HL-60/S4 treated with retinoic acid at 250 ng/mL for 4 days and 3 days (cell line): ENCODE measurements around the gene TMEM14A.
"Not testable (repeated sequence)": the region's sequence is repeated elsewhere in the genome, so short reads cannot be mapped to it uniquely, and the experiment has no call there.

Experiments
- in situ Hi-C: fragments of 300-500 bp; cut with MboI; formaldehyde crosslinking; loops from 2 replicates; pipeline ENCODE4 v1.7.0; 2022; ENCODE audit warnings: low sequenced_read_pairs

The TMEM14A gene

DNA sequence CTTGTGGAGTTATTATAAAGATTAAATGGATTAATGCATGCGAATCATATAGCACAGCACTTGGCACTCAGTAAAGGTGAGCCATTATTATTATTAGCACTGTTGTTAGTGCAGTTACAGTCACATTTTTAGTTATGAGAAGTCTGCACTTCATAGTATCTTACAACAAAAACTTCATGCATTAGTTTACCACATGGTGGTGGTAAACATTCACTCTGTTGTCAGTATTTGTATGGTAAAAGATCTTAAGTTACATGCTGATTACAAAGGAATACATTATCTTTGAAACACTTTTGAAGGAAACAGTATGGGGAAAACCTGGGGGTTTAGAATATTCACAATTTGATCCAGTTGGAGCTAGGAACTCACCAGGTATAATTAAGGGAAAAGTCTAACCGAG lies 20.8 kb downstream of the TMEM14A start:
- in situ Hi-C loops = no loop called here

DNA sequence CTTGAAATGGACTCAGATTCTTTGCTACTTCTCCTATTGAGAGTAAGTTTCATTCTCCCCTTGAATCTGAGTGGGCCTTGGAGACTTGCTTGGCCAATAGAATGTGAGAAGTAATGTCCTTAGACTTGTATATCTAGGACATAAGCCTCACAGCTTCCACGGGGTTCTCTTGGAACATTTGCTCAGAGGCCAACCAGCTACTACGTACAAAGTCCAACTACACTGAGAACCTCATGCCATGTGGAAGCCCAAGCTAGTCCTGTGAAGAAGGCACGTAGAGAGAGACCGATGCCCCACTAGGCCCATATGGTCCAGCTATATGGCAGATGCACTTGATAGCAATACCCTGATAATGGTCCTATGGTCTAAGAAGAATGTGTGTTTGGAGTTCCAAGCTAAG lies 22.9 kb downstream of the TMEM14A start:
- in situ Hi-C loops = no loop called here

DNA sequence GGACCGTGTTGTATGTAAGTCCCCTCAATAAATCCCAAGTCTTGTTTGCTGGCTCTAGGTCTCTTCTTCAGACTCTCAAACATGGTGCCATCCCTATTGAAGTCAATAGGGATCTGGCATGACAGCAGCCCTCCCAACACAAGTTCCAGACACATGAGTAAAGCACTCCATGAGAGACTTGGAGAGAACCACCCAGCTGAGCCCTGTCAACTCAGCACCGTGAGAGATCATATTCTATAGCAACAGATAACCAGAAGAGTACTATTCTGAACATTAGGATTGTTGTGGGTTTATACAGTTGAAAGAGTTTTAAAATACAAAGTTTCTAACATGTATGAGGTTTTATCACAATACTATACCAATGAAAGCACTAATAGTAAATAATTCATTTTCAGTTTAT lies 23.5 kb downstream of the TMEM14A start:
- in situ Hi-C loops = no loop called here

DNA sequence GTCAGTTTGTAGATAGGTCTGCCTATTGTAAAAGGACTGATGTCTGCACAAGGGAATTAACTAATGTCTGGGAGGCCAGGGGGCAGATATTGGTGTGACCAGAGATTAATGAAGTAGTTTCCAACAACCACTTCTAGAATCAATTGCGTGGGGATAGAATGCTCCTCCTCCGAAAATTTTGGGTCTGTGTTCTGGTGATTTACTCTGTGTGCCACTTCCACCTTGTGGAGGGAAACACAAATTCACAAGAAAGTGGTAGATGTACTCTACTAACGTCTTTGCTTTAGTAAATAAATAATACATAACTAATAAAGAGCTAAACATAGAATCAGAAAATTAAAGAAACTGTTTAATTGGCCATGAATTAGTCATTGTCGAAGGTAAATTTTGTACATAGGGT lies 25.5 kb downstream of the TMEM14A start:
- in situ Hi-C loops = no loop called here

DNA sequence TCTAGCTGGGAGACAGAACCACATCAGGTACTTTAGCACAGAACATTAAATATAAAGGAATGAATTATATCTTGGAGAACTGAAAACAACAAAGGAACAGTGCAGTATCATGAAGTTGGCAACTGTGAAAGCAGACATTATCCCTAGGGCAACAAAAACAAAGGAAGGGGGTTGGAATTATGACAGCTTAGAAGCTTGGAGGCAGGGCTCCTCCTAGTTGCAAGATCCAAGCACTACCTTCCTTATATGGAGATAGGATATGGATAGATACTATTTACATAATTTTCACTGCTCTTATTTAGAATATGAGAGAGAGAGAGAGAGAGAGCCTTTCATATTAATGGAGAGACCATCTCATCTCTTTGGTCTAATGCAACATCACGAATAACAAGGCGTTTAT lies 27.0 kb downstream of the TMEM14A start:
- in situ Hi-C loops = no loop called here

DNA sequence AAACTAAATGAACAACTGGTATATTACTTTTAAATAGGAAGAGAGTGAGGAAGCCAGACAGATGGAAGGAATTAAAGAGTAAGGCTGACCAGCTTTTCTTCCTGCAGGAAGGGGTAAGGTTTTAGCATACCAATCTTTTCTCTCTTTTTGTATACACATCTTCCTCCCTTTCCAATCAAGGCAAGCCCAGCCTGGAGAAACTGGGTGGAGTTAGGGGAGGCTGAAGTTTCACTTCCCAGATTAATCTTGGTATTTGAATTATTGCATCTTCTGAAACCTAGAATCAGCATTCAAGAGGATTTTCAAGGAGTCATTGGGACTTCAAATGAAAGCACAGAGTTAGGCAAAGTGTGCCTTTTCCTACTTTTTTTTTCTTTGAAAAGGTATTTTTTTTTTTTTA lies 33.1 kb downstream of the TMEM14A start:
- in situ Hi-C loops = no loop called here

DNA sequence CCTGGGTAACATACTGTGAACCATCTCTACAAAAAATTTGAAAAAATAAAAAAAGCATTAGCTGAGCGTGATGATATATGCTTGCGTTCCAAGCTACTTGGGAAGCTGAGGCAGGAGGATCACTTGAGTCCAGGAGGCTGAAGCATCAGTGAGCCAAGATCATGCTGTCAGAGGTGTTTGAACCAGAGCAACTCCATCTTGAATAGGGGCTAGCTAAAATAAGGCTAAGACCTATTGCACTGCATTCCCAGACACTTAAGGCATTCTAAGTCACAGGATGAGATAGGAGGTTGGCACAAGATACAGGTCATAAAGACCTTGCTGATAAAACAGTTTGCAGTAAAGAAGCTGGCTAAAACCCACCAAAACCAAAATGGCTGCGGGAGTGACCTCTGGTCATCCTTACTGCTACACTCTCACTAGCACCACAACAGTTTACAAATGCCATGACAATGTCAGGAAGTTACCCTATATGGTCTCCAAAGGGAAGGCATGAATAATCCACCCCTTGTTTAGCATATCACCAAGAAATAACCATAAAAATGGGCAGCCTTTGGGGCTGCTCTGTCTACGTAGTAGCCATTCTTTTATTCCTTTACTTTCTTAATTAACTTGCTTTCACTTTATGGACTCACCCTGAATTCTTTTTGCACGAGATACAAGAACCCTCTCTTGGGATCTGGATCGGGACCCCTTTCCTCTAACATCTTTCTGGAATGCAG lies 34.0 kb downstream of the TMEM14A start:
- in situ Hi-C loops = not testable (repeated sequence)

DNA sequence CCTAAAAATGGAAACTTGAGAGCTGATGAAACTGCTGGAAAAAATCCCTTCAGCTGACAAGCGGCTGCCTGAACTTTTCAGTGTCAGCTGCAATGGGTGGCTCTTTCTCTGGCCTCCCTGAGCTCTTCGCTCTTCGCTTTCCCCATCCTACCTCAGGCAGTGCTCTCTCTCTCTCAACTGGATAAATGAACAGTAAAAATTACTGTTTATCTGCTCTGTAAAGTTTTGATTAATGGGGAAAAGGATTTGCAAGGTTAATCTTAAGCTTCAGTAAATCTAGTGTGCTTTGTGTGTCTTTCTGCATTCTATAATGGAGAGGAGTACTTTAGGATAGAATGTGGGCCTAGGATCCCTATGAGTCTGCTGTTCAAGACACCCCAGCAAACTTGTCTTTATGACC lies 35.1 kb downstream of the TMEM14A start:
- in situ Hi-C loops = no loop called here

DNA sequence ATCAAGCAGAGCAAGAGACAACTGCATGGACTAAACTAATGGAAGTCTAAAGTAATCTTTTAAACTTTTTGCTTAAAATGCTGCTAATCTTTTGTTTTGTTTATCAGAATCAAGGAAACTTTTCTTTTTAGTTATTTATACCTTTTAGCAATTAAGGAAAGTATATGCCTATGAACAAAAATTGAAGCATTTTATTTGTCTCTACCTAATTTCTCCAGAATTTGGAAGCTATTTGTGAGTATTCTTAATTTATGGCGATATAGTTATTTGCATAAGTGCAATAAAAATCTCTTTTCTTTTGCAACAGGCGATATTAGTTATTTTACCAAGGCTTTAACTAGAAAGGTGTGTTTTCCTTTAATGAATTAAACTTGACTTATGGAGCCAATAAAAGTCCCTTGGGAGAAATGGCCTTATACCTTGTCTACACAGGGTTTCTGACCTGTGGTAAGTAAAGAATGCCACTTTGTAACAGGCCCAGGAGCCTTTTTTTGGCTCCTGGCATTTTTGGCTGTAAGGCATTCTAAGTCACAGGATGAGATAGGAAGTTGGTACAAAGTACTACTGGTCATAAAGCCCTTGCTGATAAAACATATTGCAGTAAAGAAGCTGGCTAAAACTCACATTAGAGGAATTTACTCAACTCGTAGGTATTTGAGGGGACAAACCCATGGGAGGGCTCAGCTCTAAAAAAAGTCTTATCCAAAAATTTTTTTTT lies 37.2 kb downstream of the TMEM14A start:
- in situ Hi-C loops = no loop called here

DNA sequence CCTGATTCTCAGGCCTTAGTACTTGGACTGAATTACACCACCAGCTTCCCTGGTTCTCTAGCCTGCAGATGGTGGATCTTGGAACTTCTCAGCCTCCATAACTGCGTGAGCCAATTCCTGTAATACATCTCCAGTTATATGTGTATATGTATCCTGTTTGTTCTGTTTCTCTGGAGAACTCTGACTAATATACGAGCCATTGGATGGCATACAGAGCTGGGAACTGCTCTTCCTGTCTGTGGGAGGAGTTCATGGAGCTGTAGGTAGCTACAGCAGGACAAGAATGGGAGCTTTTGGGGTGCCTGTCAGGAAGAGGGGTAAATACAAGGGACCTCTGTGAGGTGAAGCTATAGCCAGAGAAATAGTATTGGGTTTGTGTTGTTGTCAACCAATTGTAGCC lies 41.2 kb downstream of the TMEM14A start:
- in situ Hi-C loops = no loop called here

DNA sequence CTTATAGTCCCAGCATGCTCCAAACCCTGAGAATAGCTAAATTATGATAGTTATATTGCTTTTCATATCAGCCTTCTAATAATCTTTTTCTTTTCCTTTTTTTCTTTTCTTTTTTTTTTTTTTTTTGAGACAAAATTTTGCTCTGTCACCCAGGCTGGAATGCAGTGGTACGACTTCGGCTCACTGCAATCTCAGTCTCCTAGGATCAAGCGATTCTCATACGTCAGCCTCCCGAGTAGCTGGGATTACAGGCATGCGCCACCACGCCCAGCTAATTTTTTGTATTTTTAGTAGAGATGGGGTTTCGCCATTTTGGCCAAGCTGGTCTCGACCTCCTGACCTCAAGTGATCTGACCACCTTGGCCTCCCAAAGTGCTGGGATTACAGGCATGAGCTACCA lies 43.8 kb downstream of the TMEM14A start:
- in situ Hi-C loops = not testable (repeated sequence)

DNA sequence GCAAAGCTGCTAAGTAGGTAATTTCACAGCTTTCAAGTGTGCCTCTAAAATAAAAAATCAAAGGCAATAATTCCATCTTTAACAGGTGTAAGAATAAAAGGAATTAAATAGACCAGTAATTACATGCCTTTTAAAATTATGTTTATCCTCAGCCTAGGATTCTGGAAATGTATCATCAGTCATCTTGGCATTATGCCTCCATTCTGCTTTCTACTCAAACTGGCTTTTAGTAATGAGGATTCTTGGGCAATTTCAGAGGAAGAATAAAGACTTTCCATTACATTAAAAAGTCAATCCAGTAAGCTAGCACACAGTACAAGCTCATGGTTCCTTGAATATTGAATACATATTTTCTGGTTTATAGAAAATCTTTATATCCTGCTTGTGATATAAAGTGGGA lies 47.6 kb downstream of the TMEM14A start:
- in situ Hi-C loops = no loop called here

DNA sequence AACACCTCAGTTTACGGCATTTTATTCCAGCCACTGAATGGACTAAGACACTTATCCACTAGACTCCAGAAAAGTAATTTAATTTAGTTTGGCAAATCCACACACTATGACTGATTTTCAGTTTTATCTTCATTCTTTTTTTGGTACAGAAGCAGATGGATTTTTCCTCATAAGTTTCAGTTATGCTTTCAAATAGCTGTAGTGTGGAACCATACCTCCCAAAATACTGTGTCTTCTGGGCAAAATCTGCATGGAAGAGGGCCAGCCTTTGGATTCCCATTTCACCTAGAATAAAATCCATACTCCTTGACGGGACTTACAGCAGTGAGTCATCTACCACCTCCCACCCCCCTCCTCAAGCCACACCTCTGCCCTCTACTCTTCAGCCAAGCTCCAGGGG lies 49.4 kb downstream of the TMEM14A start:
- in situ Hi-C loops = no loop called here

DNA sequence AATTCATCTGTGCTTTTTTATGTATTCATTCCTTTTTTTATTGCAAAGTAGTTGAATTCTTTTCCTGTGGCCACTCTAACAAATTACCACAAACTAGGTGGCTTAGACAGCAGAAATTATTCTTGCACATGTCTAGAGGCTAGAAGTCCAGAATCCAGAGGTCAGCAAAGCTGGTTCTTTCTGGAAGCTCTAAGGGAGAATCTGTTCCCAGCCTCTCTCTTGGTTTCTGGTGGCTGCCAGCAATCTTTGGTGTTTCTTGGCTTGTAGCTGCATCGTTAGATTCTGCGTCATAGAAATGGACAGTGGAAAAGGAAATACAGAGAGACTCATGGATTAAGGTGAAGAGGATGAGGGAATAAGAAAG lies 53.1 kb downstream of the TMEM14A start:
- in situ Hi-C loops = no loop called here

DNA sequence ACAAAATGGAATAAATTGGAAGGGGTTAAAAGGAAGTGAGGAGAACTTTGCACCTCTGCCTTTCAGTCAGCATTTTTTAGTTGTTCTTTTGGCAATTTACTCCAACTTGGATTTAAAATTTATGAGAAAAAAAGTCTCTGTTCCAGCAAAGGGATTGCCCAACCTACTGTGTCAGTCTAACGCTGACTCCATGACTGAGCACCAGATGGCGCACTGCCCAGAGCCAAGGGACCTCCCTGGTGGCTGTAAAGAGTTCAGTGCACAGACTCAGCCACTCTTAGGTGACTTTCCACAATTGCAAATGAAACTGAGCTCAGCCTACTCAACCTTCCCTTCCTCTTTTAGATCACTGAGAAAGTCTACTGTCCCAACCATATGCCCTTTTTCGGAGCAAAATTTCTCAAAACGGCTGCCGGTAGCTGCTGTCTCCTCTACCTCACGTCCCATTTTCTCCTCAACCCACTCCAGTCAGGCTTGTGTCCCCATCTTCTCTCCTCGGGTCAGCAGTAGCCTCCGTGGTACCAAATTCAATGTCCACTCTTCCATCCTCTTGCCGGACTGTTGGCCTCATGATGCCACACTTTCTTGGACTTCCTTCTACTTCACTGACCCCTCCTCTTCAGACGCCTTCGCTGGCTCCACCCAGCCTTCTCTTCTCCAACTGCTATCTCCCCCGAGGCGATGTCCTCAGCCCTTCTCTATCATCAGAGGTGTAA lies 53.7 kb downstream of the TMEM14A start:
- in situ Hi-C loops = no loop called here

DNA sequence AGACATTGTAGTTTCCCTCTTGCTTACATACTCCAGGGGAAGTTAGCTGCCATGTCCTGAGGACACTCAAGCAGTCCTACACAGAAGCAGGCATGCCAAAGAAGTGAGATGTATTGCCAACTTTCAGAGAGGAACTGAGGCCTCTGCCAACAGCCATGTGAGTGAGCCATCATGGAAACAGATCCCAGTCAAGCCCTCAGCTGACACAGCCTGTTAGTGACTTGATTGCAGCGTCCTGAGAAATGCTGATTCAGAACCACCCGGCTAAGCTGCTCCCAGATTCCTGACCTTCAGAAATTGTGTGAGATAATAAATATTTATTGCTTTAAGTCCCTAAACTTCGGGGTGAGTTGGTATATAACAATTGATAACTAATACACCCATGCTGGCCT lies 54.2 kb downstream of the TMEM14A start:
- in situ Hi-C loops = no loop called here

DNA sequence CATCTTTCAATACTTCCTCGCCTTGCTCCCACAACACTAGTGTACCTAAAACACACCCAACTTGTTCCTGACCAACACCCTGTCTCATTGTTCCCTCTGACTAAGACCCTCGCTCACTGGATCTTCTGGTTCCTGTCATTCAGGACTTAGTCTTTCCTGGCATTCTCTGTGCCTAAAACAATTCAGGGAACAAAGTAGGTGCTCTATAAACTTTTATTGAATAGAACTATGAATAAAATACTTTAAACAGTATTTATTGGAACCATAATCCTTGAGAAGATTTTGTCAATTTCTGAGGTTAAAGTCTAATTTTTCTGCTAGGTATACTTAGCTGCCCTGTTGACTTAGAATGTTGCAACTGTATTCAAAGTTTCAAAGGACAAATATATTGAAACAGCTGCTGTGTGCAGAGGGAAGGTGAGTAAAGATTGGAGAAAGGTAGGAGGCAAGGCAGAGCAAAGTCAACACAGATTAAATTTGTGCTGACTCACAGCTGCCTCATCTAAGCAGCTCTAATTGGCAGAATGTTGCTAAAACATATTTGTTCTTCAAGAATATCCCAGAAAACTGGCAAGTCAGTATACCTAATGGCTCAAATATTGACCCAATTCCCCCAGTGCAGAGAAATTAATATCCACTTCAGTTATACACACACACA lies 54.8 kb downstream of the TMEM14A start:
- in situ Hi-C loops = no loop called here

DNA sequence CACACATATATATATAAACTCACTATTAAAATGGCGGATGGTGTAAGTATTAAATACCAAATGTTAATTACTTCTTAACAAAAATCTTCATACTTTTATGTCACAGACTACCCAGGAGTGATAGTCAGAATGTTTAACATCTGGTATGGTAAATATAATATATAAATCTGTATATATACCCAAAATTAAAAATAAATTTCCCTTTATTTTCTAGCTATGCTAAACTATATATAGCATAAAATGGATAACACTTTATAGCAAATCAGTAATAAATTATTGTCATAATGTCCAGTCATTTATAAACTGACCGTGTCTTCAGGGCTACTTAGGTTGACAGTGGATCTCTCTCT lies 55.3 kb downstream of the TMEM14A start:
- in situ Hi-C loops = no loop called here

DNA sequence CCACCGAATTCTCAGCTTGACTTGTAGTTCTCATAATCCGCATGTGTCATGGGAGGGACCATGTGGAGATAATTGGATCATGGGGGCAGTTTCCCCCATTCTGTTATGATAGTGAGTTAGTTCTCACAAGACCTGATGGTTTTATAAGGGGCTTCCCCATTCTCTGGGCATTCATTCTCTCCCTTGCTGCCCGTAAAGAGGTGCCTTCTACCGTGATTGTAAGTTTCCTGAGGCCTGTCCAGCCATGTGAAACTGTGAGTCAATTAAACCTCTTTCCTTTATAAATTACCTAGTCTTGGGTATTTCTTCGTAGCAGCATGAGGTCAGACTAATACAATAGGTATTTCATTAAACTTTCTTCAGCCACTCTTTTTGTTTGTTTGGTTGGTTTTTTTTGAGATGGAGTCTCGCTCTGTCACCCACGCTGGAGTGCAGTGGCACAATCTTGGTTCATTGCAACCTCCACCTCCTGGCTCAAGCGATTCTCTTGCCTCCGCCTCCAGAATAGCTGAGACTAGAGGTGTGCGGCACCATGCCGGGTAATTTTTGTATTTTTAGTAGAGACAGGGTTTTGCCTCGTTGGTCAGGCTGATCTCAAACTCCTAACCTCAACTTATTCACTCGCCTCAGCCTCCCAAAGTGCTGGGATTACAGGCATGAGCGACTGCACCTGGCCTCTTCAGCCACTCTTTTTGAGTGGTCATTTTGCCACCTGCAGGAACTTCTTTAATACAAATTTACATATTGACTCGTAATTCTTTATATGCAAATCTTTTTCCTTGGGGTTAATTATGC lies 56.0 kb downstream of the TMEM14A start:
- in situ Hi-C loops = no loop called here

DNA sequence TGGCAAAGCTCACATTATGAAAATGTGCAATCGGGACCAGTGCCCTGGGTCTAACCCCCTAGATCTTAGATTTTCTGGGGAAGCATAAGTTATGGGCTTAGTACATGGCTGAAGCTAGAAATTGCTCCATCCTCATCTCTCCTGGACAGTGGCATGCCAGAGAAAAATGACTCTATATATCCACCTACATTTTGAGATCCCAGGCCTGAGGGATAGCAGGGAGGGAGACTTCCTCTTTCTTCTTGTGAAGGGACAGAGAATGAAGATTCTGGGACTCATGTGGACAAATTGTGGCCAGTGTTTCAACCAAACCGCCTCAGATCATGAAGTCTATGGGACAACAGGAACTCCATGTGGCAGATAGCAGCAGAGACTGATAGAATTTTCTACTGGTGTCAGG lies 57.0 kb downstream of the TMEM14A start:
- in situ Hi-C loops = no loop called here

DNA sequence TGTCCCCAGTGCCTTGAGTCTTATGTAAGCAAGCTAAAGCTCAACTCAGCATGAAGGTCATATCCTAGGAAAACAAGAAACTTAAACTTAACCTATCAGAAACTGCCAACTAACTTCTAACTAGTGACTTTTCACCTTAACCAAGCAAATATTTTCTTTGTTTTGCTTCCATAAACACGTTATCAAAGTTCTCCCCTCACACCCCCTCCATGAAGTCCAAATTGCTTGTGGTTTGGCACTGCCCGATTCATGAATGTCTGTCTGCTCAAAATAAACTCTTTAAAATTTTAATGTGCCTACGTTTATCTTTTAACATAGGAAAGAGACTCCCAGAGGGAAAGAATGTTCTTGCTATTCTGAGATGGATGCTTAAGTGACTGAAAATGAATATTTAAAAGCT lies 57.5 kb downstream of the TMEM14A start:
- in situ Hi-C loops = no loop called here
